ENCODE results near the gene RYR2.

DNA sequence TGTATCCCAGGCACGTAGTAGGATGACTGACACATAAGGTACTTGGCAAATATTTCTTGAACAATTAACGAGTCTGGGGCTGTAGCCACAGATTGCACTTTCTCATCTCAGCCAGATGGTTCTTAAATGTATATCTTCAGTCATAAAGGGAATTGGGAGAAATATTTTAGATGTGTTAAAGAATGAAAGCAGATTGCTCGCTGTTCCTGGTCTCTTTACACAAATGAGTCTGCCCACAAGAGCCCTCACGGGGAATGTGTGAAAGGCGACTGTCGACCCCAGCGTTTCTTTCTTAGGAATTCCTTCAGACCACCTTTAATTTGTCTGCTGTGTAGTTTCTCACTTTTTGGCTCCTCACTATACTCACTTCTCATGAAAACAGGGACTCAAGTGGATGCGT lies 38.5 kb upstream of the RYR2 start:
- TF ChIP-seq, protein P1, sequence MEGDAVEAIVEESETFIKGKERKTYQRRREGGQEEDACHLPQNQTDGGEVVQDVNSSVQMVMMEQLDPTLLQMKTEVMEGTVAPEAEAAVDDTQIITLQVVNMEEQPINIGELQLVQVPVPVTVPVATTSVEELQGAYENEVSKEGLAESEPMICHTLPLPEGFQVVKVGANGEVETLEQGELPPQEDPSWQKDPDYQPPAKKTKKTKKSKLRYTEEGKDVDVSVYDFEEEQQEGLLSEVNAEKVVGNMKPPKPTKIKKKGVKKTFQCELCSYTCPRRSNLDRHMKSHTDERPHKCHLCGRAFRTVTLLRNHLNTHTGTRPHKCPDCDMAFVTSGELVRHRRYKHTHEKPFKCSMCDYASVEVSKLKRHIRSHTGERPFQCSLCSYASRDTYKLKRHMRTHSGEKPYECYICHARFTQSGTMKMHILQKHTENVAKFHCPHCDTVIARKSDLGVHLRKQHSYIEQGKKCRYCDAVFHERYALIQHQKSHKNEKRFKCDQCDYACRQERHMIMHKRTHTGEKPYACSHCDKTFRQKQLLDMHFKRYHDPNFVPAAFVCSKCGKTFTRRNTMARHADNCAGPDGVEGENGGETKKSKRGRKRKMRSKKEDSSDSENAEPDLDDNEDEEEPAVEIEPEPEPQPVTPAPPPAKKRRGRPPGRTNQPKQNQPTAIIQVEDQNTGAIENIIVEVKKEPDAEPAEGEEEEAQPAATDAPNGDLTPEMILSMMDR (IDR thresholded peaks at IDR 0.05; ENCODE audit: low read depth, low read length) = no peak
- no peak for TF ChIP-seq EZH2phosphoT487 (IDR thresholded peaks at IDR 0.05; ENCODE audit: low read depth)

Data from OCI-LY3 (cell line).